Measurements from ENCODE around the gene HMOX1.
"Not testable (repeated sequence)": the region's sequence is repeated elsewhere in the genome, so short reads cannot be mapped to it uniquely, and the experiment has no call there.

HMOX1 gene

DNA sequence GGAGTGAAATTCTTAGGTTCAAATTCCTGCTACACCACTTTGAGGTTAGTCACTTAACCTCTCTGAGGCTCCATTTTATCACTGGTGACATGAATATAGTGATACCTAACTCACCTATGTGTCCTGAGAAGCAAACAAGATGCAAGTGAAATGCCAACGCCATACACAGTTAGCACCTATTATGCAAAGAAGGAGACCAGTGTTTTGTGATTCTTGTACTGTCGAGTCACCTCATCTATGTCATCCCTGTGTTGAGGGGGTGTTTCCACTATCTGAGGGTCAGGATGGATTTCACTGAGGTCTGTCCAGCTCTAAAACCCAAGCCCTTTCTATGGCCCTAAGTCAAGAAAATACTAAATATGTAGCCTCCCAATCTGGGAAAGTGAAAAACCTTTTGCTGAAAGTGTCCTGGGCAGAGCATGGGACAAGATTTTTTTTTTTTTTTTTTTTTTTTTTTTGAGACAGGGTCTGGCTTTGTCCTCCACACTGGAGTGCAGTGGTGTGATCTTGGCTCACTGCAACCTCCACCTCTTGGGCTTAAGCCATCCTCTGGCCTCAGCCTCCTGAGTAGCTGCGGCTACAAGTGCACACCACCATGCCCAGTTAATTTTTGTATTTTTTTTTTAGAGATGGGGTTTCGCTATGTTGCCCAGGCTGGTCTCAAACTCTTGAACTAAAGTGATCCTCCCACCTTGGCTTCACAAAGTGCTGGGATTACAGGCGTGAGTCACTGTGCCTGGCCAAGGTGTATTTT lies 14.1 kb downstream of the HMOX1 start:
- no peak for TF ChIP-seq ZFX (IDR thresholded peaks at IDR 0.05)
- TF ChIP-seq, protein P1, sequence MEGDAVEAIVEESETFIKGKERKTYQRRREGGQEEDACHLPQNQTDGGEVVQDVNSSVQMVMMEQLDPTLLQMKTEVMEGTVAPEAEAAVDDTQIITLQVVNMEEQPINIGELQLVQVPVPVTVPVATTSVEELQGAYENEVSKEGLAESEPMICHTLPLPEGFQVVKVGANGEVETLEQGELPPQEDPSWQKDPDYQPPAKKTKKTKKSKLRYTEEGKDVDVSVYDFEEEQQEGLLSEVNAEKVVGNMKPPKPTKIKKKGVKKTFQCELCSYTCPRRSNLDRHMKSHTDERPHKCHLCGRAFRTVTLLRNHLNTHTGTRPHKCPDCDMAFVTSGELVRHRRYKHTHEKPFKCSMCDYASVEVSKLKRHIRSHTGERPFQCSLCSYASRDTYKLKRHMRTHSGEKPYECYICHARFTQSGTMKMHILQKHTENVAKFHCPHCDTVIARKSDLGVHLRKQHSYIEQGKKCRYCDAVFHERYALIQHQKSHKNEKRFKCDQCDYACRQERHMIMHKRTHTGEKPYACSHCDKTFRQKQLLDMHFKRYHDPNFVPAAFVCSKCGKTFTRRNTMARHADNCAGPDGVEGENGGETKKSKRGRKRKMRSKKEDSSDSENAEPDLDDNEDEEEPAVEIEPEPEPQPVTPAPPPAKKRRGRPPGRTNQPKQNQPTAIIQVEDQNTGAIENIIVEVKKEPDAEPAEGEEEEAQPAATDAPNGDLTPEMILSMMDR (conservative IDR thresholded peaks at IDR 0.05): no peak
- no peak overlapping the region for H3K27ac ChIP-seq

DNA sequence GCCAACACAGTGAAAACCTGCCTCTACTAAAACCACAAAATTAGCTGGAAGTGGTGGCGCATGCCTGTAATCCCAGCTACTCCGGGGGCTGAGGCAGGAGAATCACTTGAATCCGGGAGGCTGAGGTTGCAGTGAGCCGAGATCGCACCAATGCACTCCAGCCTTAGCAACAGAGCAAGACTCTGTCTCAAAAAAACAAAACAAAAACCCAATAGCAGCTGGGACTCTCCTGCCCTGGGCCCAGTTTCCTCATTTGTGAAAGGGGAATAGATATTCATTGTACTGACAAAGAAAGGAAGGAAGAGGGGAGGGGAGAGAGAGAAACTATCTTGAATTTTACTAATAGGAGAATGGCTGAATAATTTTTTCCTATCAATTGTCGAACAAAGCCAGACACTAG lies 15.7 kb downstream of the HMOX1 start:
- not testable (repeated sequence) for H3K27ac ChIP-seq

DNA sequence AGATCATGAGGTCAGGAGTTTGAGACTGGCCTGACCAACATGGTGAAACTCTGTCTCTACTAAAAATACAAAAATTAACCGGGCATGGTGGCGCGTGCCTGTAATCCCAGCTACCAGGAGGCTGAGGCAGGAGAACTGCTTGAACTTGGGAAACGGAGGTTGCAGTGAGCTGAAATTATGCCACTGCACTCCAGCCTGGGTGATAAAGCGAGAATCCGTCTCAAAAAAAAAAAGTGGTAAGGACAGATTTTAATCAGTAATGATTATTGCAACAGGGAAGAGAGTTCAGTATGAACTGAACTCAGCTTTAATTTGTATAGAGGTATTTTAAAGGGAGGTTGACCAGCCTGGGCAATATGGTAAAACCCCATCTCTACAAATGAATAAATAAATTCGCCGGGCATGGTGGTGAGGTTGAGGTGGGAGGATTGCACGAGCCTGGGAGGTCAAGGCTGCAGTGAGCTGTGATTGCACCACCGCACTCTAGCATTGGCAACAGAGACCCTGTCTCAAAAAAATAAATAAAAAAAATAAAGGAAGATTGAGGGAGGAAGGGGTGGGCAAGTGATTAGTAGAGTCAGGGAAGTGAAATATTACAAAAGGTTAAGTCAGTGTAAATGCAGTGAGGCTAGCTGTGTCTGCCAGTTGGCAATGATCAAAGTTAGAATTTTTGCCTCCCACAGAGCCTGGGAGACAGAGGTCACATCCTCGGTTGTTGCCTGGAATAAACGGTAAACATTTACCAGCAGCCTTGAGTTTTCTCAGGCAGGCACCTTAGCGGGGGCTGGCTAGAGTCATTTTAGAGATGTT lies 16.4 kb downstream of the HMOX1 start:
- no peak for TF ChIP-seq ZFX (IDR thresholded peaks at IDR 0.05)
- TF ChIP-seq, protein P1 (conservative IDR thresholded peaks at IDR 0.05): no peak
- no peak overlapping the region for H3K27ac ChIP-seq

DNA sequence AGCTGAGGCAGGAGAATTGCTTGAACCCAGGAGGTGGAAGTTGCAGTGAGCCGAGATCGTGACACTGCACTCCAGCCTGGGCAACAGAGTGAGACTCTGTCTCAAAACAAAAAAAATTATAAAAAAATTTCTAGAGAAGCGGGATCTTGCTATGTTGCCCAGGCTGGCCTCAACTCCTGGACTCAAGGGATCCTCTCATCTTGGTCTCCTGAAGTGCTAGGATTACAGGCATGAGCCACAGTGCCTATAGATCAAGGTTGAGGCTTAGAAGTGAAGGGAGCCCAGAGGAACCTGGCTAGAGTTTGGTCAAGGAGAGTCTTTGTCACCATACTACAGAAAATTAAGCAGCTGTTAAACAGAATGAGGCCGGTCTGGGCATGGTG lies 17.7 kb downstream of the HMOX1 start:
- TF ChIP-seq ZFX (IDR thresholded peaks at IDR 0.05): no peak
- TF ChIP-seq, protein P1 (conservative IDR thresholded peaks at IDR 0.05): no peak
- peak overlapping the region; percentile 78 for H3K27ac ChIP-seq

DNA sequence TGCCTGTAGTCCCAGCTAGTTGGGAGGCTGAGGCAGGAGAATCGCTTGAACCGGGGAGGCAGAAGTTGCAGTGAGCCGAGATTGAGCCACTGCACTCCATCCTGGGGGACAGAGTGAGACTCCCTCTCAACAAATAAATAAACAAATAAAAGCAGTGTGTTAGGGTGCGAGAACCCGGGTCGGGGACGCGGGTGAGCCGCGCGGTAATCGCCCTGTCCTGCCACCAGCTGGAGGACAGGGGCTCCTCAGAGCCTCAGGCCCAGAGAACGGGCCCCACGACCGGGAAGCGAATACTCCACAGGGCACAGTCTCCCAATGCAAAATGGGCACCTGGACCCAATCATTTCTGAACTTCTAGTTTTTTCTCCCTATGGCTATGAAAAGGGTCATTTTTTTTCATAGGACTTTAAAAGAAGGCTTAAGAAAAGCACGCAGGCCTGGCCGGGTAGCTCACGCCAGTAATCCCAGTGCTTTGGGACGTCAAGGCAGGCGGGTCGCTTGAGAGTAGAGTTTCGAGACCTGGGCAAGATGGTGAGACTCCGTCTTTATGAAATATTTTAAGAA lies 18.3 kb downstream of the HMOX1 start:
- TF ChIP-seq, protein P1 (conservative IDR thresholded peaks at IDR 0.05): no peak
- TF ChIP-seq ZFX (IDR thresholded peaks at IDR 0.05): peak; percentile 42; the same call in 1 of the 2 replicates
- H3K27ac ChIP-seq: peak overlapping the region; percentile 78

DNA sequence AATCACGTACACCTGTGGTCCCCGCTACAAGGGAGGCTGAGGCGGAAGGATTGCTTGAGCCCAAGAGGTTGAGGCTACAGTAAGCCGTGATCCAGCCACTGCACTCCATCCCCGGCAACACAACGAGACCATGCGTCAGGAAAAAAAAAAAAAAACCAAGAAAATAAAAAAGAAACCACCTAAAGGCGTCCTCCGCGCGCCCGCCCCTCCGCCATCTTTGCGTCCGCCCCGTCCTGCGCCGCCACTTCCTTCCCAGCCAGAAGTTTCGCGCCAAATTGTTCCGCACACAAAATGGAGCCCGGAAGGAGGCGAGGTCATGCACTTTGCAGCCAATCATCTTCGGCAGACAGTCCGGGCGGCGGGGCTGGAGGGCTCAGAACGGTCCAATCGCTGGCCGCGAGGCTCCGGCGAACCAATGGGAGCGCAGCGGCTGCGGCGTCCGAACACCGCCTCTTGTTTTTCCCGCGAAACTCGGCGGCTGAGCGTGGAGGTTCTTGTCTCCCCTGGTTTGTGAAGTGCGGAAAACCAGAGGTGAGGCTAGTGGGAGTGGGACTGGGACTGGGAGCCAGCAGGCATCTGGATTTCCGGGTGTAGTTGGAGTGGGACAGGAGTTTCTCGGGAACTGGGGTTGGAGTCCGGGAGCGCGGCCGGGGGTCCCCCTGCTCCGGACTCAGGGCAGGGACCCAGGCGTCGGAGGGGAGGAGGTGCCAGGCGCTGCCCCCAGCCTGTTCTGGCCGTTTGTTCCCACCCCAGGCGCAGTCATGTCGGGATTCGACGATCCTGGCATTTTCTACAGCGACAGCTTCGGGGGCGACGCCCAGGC lies 19.0 kb downstream of the HMOX1 start, which contains the start of gene MCM5:
Gene MCM5 (plus strand): TSS at position 463 of the 823 bp plus-strand sequence. CDS start 299 bp downstream, at position 762.
- peak within 1 kb of the TSS; percentile 78 for H3K27ac ChIP-seq
- TF ChIP-seq ZFX (IDR thresholded peaks at IDR 0.05): no peak
- TF ChIP-seq, protein P1 (conservative IDR thresholded peaks at IDR 0.05): no peak

DNA sequence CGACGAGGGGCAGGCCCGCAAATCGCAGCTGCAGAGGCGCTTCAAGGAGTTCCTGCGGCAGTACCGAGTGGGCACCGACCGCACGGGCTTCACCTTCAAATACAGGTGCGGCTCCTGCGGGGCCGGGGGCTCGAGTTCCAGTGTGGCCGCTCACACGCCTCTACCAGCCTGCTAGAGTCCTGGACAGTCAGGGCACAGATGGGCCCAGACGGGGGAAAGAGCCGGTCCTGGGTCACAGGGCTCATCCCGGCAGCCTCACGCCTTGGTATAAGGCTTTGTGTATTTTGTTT lies 19.6 kb downstream of the HMOX1 start:
- peak overlapping the region; percentile 78 for H3K27ac ChIP-seq
- TF ChIP-seq ZFX (IDR thresholded peaks at IDR 0.05): no peak; the same call in 1 of the 2 replicates
- TF ChIP-seq, protein P1 (conservative IDR thresholded peaks at IDR 0.05): no peak

Measured in C4-2B (cell line).